Mammary epithelial cell (primary cell): Measurements from ENCODE around the gene FABP3.

Experiments
- CTCF ChIP-seq, 2 donors: IDR thresholded peaks in 1 of 2; conservative IDR thresholded peaks in 1 of 2; 2 replicates each; pipeline ENCODE4 v1.5.1; 2011 to 2012; ENCODE audit warnings: inconsistent platforms in 2 of 2, low read length in 2 of 2, mild to moderate bottlenecking in 2 of 2, control low read depth in 1 of 2, low read depth in 1 of 2; ENCODE audit not compliant: insufficient read depth in 1 of 2; ENCODE audit errors: extremely low read depth in 1 of 2
- EZH2 ChIP-seq: IDR thresholded peaks from 2 replicates; pipeline ENCODE4 v1.6.1; 2012; ENCODE audit warnings: low read length, inconsistent platforms, borderline replicate concordance

- TF ChIP-seq EZH2 (no peak), CTCF (conservative IDR thresholded peaks at IDR 0.05 in 1 of 2, IDR thresholded peaks at IDR 0.05 in 1 of 2; ENCODE audit: extremely low read depth in 1 of 2, insufficient read depth in 1 of 2, low read depth in 1 of 2, low read length in 2 of 2) (no peak)
These were observed 1.8 kb upstream of the FABP3 start for GRCh38 chr1:31374511-31375196.
